ENCODE measurements around the gene GPR75. TPM values are rescaled to one million over a fixed set of nuclear protein-coding genes. Genes with fewer than 3 reads are reported as not detected.

GPR75 gene
- total RNA-seq, 6 experiments from 2014 or later = 1.1 to 2.0 (median 1.5) TPM

DNA sequence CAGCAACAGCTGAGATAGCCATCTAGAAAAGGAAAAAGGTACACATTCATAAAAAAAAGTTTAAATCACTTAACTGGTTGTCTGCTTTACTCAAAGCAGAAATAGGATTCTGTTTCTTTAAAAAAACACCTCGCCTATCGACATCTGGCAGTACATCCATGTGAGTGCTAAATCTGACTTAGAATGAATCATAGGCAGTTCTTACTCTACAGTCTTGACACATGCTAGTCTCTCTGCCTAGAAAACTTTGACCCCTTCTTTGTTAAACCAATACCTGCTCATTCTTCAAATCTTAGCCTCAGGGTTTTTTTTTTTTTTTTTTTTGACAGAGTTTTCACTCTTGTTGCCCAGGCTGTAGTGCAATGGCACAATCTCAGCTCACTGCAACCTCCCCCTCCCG is 37.1 kb upstream of the GPR75 start:
- TF ChIP-seq, protein P1, sequence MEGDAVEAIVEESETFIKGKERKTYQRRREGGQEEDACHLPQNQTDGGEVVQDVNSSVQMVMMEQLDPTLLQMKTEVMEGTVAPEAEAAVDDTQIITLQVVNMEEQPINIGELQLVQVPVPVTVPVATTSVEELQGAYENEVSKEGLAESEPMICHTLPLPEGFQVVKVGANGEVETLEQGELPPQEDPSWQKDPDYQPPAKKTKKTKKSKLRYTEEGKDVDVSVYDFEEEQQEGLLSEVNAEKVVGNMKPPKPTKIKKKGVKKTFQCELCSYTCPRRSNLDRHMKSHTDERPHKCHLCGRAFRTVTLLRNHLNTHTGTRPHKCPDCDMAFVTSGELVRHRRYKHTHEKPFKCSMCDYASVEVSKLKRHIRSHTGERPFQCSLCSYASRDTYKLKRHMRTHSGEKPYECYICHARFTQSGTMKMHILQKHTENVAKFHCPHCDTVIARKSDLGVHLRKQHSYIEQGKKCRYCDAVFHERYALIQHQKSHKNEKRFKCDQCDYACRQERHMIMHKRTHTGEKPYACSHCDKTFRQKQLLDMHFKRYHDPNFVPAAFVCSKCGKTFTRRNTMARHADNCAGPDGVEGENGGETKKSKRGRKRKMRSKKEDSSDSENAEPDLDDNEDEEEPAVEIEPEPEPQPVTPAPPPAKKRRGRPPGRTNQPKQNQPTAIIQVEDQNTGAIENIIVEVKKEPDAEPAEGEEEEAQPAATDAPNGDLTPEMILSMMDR (IDR thresholded peaks at IDR 0.05) = no peak
- Mint-ChIP-seq H3K4me3 (no peak overlapping the region), H3K4me1 (ENCODE audit: low read depth) (peaks cover 18% of the 10 kb centered on the region), H3K36me3 (ENCODE audit: low read depth) (peaks cover 58% of the 10 kb centered on the region), H3K9me3 (no peaks in the 10 kb centered on the region), H3K27me3 (ENCODE audit: insufficient read depth) (peaks cover 3% of the 10 kb centered on the region; the same call in 1 of the 2 replicates), H3K27ac (peak overlapping the region; percentile 59; the same call in 1 of the 2 replicates)
- peak; percentile 55 for DNase-seq

DNA sequence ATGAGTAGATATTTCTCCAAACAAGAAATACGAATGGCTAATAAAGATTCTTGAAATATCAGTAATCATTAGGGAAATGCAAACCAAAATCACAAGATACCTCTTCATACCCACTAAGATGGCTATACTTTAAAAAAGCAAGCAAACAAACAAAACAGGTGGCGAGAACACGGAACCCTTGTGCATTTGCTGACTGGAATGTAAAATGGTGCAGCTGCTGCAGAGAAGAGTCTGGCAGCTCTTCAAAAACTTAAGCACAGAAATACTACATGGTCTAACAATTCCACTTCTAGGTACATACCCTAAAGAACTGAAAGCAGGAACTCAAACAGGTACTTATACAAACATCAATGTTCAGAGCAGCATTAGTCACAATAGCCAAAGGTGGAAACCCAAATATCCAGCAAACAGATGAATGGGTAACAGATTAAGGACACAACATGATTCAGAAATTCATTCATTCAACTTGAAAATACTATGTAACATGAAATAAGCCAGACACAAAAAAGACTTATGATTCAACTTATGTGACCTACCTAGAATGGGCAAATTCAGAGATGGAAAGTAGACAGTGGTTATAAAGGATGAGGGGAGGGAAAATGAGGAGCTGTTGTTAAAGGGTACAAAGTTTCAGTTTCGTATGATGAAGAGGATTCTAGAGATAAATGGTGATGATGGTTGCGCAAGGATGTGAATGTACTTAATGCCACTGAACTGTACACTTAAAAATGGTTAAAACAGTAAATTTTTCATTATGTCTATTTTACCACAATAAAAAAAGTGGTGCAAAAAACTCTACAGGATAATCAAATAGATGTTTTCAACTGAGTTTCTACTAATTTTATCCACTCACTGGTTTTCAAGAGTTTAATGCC is 26.9 kb upstream of the GPR75 start:
- Mint-ChIP-seq H3K36me3 (ENCODE audit: low read depth) (peaks cover 49% of the 10 kb centered on the region), H3K9me3 (no peaks in the 10 kb centered on the region), H3K4me1 (ENCODE audit: low read depth) (no peaks in the 10 kb centered on the region), H3K27me3 (ENCODE audit: insufficient read depth) (peaks cover 1% of the 10 kb centered on the region), H3K4me3 (no peak overlapping the region), H3K27ac (no peak overlapping the region; the same call in 1 of the 2 replicates)
- TF ChIP-seq, protein P1 (IDR thresholded peaks at IDR 0.05) = no peak
- no peak for DNase-seq

DNA sequence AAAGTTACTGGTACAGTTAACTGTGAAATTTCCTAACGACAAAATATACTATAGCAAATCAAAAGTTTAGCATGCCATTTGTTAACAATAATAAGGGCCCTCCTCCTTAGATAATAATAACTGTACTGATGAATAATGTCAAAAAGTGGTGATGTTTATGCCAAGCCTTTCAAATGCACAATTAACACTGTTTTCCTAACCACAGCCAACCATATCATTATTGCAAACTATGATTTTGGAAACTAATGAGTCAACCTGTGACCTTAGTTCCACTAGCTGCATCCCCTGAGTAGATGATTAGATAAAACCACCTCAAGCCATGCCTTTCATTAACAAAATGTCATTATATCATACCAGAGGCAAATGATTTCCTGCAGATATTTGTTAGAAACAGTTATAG is 25.1 kb upstream of the GPR75 start:
- peaks cover 43% of the 10 kb centered on the region for H3K36me3 Mint-ChIP-seq (ENCODE audit: low read depth)
- H3K4me1 Mint-ChIP-seq (ENCODE audit: low read depth) = peaks cover 13% of the 10 kb centered on the region
- TF ChIP-seq, protein P1 (IDR thresholded peaks at IDR 0.05) = no peak
- H3K27ac Mint-ChIP-seq = no peak overlapping the region
- no peaks in the 10 kb centered on the region for H3K9me3 Mint-ChIP-seq
- H3K27me3 Mint-ChIP-seq (ENCODE audit: insufficient read depth) = peaks cover 1% of the 10 kb centered on the region
- H3K4me3 Mint-ChIP-seq = no peak overlapping the region
- no peak for DNase-seq

- peaks cover 40% of the 10 kb centered on the region for H3K4me1 Mint-ChIP-seq (ENCODE audit: low read depth)
- DNase-seq = no peak
- H3K9me3 Mint-ChIP-seq = no peaks in the 10 kb centered on the region
- TF ChIP-seq, protein P1 (IDR thresholded peaks at IDR 0.05) = no peak
- peaks cover 6% of the 10 kb centered on the region for H3K27me3 Mint-ChIP-seq (ENCODE audit: insufficient read depth)
- no peak overlapping the region for H3K4me3 Mint-ChIP-seq
- peak overlapping the region; percentile 25; the same call in 1 of the 2 replicates for H3K27ac Mint-ChIP-seq
- H3K36me3 Mint-ChIP-seq (ENCODE audit: low read depth) = peaks cover 52% of the 10 kb centered on the region
These were observed 22.2 kb upstream of the GPR75 start for GRCh38 chr2:53881986-53882385.

GRCh38 chr2:53881360-53881759 is 21.6 kb upstream of the GPR75 start:
- no peaks in the 10 kb centered on the region for H3K9me3 Mint-ChIP-seq
- peaks cover 40% of the 10 kb centered on the region for H3K4me1 Mint-ChIP-seq (ENCODE audit: low read depth)
- DNase-seq = no peak
- peak overlapping the region; percentile 25; the same call in 1 of the 2 replicates for H3K27ac Mint-ChIP-seq
- no peak overlapping the region for H3K4me3 Mint-ChIP-seq
- H3K27me3 Mint-ChIP-seq (ENCODE audit: insufficient read depth) = peaks cover 6% of the 10 kb centered on the region
- peaks cover 46% of the 10 kb centered on the region for H3K36me3 Mint-ChIP-seq (ENCODE audit: low read depth)
- TF ChIP-seq, protein P1 (IDR thresholded peaks at IDR 0.05) = no peak

Measured in HFFc6 (cell line).